Natural killer cell (primary cell): ENCODE data around the gene KCNA1. TPM values are rescaled to one million over a fixed set of nuclear protein-coding genes. Genes with fewer than 3 reads are reported as not detected.

Experiments
- ATAC-seq, 3 donors: fragments of 150-1000 bp in 2 of 3; fragments of 200-7000 bp in 1 of 3; cut with Tn5 transposase; 1 replicate in 1 of 3; 2 replicates in 2 of 3; pipeline ENCODE4 v1.10.0; 2021; ENCODE audit warnings: mild to moderate bottlenecking in 2 of 3, moderate library complexity in 2 of 3
- DNase-seq, 2 donors: peaks; one replicate each; pipeline versions ENCODE4 v3.0.0 to v3.0.0-alpha.2; 2013 to 2021; ENCODE audit warnings: mixed read lengths in 1 of 2
- H3K27ac ChIP-seq: one replicate; pipeline ENCODE4 v1.5.1; 2013; ENCODE audit warnings: mild to moderate bottlenecking, low read length
- H3K27me3 ChIP-seq: one replicate; pipeline ENCODE4 v1.6.1; 2013; ENCODE audit warnings: low read length; ENCODE audit not compliant: control insufficient read depth, insufficient read depth
- H3K36me3 ChIP-seq: one replicate; pipeline ENCODE4 v1.6.1; 2013; ENCODE audit warnings: low read length; ENCODE audit not compliant: control insufficient read depth, insufficient read depth
- H3K4me1 ChIP-seq: one replicate; pipeline ENCODE4 v1.6.1; 2013; ENCODE audit warnings: low read length; ENCODE audit not compliant: control insufficient read depth, insufficient read depth
- H3K4me3 ChIP-seq: one replicate; pipeline ENCODE4 v1.5.1; 2013; ENCODE audit warnings: low read length
- H3K9me3 ChIP-seq: one replicate; pipeline ENCODE4 v1.6.1; 2013; ENCODE audit warnings: low read length; ENCODE audit not compliant: control insufficient read depth, insufficient read depth
- H3K27ac Mint-ChIP-seq, 2 donors: one replicate each; pipeline ENCODE4 v1.8.0; 2022; ENCODE audit warnings: mild to moderate bottlenecking in 2 of 2, mixed read lengths in 2 of 2, moderate library complexity in 1 of 2
- H3K27me3 Mint-ChIP-seq, 2 donors: one replicate each; pipeline ENCODE4 v1.8.0; 2022; ENCODE audit warnings: low read depth in 2 of 2, mixed read lengths in 2 of 2
- H3K36me3 Mint-ChIP-seq: one replicate; pipeline ENCODE4 v1.8.0; 2022; ENCODE audit warnings: mixed read lengths
- H3K4me1 Mint-ChIP-seq, 2 donors: one replicate each; pipeline ENCODE4 v1.8.0; 2022; ENCODE audit warnings: mixed read lengths in 2 of 2
- H3K4me3 Mint-ChIP-seq: one replicate; pipeline ENCODE4 v1.8.0; 2022; ENCODE audit warnings: mild to moderate bottlenecking, moderate library complexity, mixed read lengths
- H3K9me3 Mint-ChIP-seq, 2 donors: one replicate each; pipeline ENCODE4 v1.8.0; 2022; ENCODE audit warnings: mixed read lengths in 2 of 2
- WGBS: methylation state at CpG from one replicate; pipeline ENCODE4 v1.1.7; 2013; ENCODE audit warnings: missing lambda C conversion rate; ENCODE audit not compliant: insufficient coverage; 5-methylcytosine and 5-hydroxymethylcytosine counted together
- intact Hi-C: fragments of 100-400 bp; cut with micrococcal nuclease; formaldehyde crosslinking; loops from one replicate; pipeline ENCODE4 v1.14.2; 2022
- total RNA-seq, 4 donors: library from RNA; stranded (reverse); fragments of 120-200 nt in 1 of 4; gene quantifications; one replicate each; pipeline versions ENCODE4 v1.2.3 to v1.2.4, GENCODE V29; 2013 to 2022
- TF ChIP-seq, protein P1 (sequence below): fragments of 200-600 bp; IDR thresholded peaks from one replicate; pipeline ENCODE4 v1.8.0; 2022; ENCODE audit warnings: antibody characterized with exemption

The KCNA1 gene
- total RNA-seq, 3 donors from 2014 or later (not counting 1 experiment from before 2014, with no cell fraction given), result not detected

DNA sequence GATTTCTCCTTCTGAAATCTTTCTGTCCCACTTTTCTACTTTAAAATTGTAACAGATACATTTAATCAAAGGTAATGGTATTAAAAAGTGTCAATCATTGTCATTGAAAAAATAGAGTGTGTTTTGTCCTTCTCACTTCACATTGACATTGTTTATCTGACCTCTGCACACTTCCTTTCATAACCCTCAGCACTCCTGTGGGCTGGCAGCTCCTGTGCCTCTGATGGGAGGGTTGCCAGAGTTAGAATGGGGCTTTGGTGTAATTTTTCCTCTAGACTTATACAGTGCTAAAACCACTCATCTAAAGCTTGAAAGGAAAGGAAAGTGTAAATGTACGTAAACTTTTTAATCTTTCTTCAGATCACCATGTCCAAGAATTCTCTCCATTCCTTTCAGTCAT is 23.7 kb downstream of the KCNA1 start:
- Histone ChIP-seq H3K36me3 (no peaks in the 10 kb centered on the region), H3K4me3 (no peak overlapping the region), H3K4me1 (no peaks in the 10 kb centered on the region), H3K27ac (no peak overlapping the region), H3K27me3 (peaks cover 3% of the 10 kb centered on the region), H3K9me3 (no peaks in the 10 kb centered on the region)
- H3K9me3 Mint-ChIP-seq, result no peaks in the 10 kb centered on the region
- no peak overlapping the region for H3K27ac Mint-ChIP-seq
- TF ChIP-seq, protein P1, sequence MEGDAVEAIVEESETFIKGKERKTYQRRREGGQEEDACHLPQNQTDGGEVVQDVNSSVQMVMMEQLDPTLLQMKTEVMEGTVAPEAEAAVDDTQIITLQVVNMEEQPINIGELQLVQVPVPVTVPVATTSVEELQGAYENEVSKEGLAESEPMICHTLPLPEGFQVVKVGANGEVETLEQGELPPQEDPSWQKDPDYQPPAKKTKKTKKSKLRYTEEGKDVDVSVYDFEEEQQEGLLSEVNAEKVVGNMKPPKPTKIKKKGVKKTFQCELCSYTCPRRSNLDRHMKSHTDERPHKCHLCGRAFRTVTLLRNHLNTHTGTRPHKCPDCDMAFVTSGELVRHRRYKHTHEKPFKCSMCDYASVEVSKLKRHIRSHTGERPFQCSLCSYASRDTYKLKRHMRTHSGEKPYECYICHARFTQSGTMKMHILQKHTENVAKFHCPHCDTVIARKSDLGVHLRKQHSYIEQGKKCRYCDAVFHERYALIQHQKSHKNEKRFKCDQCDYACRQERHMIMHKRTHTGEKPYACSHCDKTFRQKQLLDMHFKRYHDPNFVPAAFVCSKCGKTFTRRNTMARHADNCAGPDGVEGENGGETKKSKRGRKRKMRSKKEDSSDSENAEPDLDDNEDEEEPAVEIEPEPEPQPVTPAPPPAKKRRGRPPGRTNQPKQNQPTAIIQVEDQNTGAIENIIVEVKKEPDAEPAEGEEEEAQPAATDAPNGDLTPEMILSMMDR, result no peak
- no peaks in the 10 kb centered on the region for H3K4me1 Mint-ChIP-seq
- no CpG with 5 or more reads among the region's 1 CpG for WGBS
- peaks cover 17 to 49% of the 10 kb centered on the region in 2 donors for H3K27me3 Mint-ChIP-seq
- no peak overlapping the region for H3K4me3 Mint-ChIP-seq
- intact Hi-C loops, result no loop called here
- DNase-seq (no peak), ATAC-seq (no peak)
- no peaks in the 10 kb centered on the region for H3K36me3 Mint-ChIP-seq

DNA sequence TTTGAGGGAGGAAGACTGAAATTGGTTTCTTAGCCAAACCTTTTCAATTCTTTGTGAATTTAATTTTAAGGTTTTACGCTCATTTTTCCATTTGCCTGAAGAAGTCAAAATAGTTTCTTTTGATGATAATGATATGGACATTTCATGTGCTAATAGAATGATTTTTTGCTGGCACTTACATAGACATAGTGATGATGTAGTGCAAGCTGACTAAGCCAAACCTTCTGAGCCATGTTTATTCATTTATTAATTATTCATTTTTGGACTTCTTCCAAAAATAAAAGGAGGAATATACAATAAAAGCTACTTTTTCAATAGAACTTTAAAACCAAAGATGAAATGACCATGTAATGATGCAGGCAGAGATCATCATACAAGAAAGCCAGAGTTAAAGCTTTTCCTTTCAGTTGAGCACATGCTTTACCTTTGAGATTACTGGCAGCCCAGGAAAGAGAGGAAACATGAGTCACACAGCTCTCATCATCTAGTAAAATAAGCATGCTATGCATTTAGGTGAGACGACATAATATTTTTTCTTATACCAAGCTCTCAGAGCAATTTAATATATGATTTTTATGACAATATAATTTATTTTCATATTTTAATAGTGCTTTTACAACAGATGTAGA is 24.8 kb downstream of the KCNA1 start:
- Mint-ChIP-seq H3K27ac (no peak overlapping the region), H3K36me3 (no peaks in the 10 kb centered on the region), H3K27me3 (peaks cover 17 to 49% of the 10 kb centered on the region in 2 donors), H3K4me3 (no peak overlapping the region), H3K9me3 (no peaks in the 10 kb centered on the region), H3K4me1 (no peaks in the 10 kb centered on the region)
- H3K4me1 ChIP-seq, result no peaks in the 10 kb centered on the region
- 100% methylated on average over 1 of the region's 2 CpGs for WGBS
- DNase-seq, result no peak
- TF ChIP-seq, protein P1, result no peak
- no peaks in the 10 kb centered on the region for H3K9me3 ChIP-seq
- intact Hi-C loops, result no loop called here
- peaks cover 3% of the 10 kb centered on the region for H3K27me3 ChIP-seq
- ATAC-seq, result no peak
- H3K27ac ChIP-seq, result no peak overlapping the region
- H3K4me3 ChIP-seq, result no peak overlapping the region
- no peaks in the 10 kb centered on the region for H3K36me3 ChIP-seq

DNA sequence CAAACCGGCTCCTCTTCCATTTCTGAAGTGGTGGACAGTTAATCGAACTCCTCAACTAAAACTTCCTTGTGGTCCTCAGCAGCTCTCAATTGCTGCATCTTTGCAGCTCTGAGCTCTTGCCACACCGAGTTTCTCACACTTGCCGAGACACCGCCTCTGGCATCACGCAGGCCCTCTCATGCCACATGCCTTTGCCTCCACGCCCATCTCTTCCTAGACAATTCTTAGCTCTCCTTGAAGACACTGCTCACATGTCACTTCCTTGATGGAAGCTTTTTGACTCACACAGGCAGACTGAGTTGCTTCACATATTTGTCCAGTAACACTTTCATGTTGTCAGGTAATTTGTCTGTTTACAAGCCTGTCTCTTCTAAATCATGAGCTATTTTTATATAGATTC is 29.2 kb downstream of the KCNA1 start:
- 91% methylated on average over 7 of the region's 7 CpGs for WGBS
- no peak overlapping the region for H3K4me3 ChIP-seq
- Mint-ChIP-seq H3K27ac (no peak overlapping the region), H3K4me1 (no peaks in the 10 kb centered on the region), H3K36me3 (no peaks in the 10 kb centered on the region), H3K4me3 (no peak overlapping the region), H3K27me3 (peaks cover 8 to 24% of the 10 kb centered on the region in 2 donors), H3K9me3 (no peaks in the 10 kb centered on the region)
- H3K9me3 ChIP-seq, result no peaks in the 10 kb centered on the region
- no peaks in the 10 kb centered on the region for H3K36me3 ChIP-seq
- no peaks in the 10 kb centered on the region for H3K4me1 ChIP-seq
- TF ChIP-seq, protein P1, result no peak
- no peak for ATAC-seq
- intact Hi-C loops, result no loop called here
- no peak overlapping the region for H3K27ac ChIP-seq
- DNase-seq, result no peak
- H3K27me3 ChIP-seq, result no peaks in the 10 kb centered on the region

DNA sequence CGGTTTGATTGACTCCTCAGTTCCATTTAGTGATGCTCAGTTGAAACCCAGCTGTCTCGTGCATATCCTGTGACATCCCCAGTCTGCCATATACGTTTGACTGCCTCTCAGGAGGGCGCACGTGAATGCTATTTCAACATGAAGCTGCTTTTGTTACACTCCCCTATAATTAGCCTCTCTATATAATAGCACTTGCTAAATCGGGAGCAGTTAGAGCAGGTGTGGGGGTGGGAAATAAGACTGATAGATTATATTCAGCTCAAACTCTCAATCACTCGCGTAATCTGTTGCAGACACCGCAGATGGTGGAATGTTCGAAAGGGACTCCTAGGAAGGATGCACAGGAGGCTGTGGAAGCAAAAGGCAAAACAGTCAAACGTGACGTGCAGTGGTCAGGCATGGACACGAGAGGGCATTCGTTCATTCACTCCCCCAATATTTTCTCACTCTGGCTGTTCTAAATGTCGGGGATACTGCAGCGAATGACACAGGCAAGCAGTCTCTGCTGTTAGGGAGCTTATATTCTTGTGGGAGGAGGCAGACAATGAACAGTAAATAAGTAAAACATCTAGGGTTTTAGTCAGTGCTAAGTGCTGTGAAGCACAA is 29.8 kb downstream of the KCNA1 start:
- no peaks in the 10 kb centered on the region for H3K36me3 ChIP-seq
- H3K27me3 ChIP-seq, result no peaks in the 10 kb centered on the region
- no peak for ATAC-seq
- no peaks in the 10 kb centered on the region for H3K9me3 Mint-ChIP-seq
- no peaks in the 10 kb centered on the region for H3K4me1 ChIP-seq
- no peak overlapping the region for H3K27ac ChIP-seq
- H3K4me1 Mint-ChIP-seq, result no peaks in the 10 kb centered on the region
- no peak for DNase-seq
- H3K4me3 Mint-ChIP-seq, result no peak overlapping the region
- H3K4me3 ChIP-seq, result no peak overlapping the region
- WGBS, result 95% methylated on average over 15 of the region's 16 CpGs
- H3K9me3 ChIP-seq, result no peaks in the 10 kb centered on the region
- TF ChIP-seq, protein P1, result no peak
- H3K36me3 Mint-ChIP-seq, result no peaks in the 10 kb centered on the region
- intact Hi-C loops, result no loop called here
- H3K27me3 Mint-ChIP-seq, result peaks cover 8 to 18% of the 10 kb centered on the region in 2 donors
- H3K27ac Mint-ChIP-seq, result no peak overlapping the region
